CD4-positive, alpha-beta T cell treated with Interleukin-4 for 4 hours (primary cell): ENCODE results near the gene ANO6.
"Not testable (repeated sequence)": the region's sequence is repeated elsewhere in the genome, so short reads cannot be mapped to it uniquely, and the experiment has no call there.

ENCODE experiments used
- DNase-seq: peaks from one replicate; pipeline ENCODE4 v3.0.0-alpha.2; 2020

The ANO6 gene

DNA sequence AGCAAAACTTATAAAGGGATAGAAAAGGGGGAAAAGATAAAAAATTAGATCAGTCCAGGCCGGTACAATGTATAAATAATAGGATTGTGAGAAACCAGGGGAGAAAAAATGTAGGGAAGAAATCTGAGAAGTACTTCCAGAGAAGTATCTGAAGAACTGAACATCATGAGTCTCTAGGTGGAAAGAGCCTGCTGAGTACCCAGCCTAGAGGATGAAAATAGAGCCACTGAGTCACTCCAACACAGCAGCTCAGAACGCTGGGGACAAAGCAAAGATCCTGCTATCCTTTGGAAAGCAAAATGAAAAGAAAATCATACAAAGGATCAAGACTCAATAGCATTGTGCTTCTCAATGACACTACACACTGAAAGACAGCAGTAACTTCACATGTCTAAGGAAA is 138.0 kb downstream of the ANO6 start:
- DNase-seq = no peak

DNA sequence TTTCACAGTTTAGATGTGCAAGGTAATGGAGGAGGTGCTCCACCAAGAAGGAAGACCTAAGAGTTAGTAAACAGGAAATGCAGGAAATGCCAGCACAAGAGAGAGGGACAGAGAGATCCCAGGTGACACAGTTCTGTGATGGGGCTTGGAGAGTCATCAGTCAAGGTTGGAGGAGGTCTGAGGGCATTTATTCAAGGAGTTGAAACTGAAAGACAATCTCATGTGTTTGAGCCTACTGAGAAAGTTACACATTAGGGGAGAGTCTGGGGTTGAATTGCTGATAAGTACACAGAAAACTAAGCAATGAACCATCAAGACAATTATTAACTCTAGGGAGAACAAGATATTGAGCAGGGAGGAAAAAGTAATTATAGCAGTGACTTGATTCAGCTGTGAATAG is 138.5 kb downstream of the ANO6 start:
- no peak for DNase-seq

DNA sequence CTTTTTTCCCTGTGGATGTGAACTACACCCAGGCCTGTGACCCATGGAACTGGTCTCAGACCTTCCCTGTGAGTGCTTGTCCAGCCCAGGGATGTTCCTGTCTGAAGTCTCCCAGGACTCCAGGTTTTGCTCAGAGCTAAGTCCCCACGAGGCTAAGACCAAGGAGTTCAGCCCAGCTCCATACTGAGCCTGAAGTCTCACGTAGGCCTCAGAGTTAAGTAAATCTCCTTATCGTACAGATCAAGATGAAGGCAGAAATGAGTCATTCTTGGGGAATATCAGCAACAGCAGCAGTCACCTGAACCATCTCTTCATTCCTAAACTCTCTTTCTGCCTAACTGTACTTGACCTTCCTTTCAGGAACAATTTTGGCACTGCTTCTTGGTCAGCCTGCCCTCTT is 139.8 kb downstream of the ANO6 start:
- no peak for DNase-seq

- no peak for DNase-seq
Measured at GRCh38 chr12:45356822-45357538, 141.1 kb downstream of the ANO6 start.

DNA sequence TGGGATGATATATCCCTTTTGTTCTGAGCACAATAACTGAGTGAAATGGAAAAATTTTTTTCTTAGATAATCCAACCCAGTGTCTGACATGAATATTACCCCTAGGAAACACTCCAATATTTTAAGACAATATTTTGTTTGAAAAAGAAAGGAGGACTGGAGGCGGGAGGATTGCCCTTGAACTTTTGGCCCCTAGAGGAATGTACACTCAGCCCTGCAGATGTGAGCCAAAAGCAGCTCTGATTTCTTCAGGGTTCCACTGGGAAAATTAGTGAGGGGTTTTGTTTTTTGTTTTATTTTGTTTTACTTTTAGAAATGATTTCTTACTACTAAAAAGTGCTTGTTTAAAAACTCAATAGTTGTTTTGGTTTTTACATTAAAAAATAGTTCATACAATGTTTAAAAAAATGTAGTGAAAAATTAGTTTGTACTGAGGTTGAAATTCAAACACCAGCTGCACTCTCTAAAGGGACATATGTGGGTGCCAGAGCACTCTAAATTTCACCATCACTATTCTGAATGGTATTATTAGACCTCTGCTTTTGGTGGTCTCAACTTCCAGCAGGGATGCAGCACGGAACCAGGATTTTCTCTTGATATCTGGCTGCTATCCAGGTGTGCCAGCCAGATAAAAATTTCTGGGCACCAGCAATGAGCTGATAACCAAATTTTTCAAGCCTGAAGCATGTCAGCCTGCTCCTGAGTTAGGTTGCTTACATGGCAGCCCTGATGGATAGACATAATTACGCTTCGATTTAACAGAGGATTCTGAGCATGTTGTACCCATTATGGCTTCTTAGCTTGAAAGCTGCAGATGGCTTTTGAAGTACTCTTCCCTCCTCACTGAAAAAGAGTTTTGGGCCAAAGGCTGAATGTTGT is 141.9 kb downstream of the ANO6 start:
- no peak for DNase-seq

DNA sequence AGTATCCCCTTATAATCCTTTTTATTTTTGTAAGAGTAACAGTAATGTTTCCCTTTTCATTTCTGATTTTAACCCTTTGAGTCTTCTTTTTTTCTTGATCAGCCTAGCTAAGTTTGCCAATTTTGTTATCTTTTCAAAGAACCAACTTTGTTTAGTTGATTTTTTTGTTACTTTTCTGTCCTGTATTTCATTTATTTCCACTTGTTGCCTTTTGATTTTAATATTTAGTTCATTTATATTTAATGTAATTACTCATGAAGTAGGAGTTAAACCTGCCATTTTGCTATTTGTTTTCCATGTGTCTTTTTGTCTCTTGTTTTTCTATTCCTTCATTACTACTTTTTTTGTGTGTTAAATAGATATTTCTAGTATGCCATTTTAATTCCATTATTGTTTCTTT is 146.4 kb downstream of the ANO6 start:
- no peak for DNase-seq

DNA sequence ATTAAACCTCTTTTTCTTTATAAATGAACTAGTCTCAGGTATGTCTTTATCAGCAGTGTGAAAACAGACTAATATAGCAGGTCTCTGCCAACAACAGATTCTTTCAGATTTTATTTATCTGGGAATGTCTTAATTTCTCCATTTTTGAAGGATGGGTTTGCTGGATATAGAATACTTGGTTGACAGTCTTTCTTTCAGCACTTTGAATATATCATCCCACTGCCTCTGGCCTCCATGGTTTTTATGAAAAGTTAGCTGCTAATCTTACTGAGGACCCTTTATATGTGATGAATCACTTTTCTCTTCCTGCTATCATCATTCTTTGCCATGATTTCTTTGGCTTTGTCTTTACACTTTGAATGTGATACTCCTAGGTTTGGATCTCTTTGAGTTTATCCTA is 148.0 kb downstream of the ANO6 start:
- DNase-seq = no peak

GRCh38 chr12:45368841-45369489 is 153.1 kb downstream of the ANO6 start:
- no peak for DNase-seq

- DNase-seq = no peak
Measured at GRCh38 chr12:45377815-45378214, 161.9 kb downstream of the ANO6 start.

GRCh38 chr12:45379261-45379660 is 163.4 kb downstream of the ANO6 start:
- DNase-seq = no peak

DNA sequence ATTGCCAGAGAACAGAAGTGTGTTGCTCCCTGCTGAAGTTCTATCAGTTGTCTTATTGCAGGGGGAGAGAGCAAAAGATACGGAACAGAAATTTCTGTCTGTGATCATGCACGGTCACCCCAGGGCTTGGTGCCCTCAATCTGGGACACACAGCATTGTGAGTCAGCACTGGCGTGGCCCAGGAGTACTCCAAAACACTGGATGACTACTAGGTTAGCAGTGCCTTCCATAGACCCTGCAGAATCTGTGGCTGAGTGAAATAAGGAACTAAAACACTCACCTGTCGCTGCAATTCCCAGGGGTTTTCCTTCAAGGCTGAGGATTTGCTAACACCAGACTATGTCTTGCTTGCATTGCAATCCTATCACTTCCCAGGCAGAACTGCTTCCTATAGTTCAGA is 165.5 kb downstream of the ANO6 start:
- no peak for DNase-seq

DNA sequence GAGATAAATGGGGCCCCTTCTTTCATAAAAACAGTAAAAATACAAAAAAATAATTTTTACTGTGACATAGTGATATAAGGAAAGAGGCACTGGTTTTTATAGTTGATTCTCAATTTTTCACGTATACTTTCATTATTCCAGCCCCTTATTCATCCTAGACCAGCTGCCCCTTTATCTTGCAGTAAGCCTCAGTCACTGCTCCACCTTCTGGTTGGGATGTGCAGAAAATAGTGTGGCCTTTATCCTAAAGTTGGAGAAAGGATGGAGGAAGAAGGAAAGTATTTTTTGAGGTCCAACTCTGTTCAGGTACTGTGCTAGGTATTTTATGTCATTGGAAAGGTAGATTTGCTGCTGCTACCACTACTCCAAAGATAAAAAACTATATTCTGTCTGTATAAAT is 172.7 kb downstream of the ANO6 start:
- no peak for DNase-seq

- no peak for DNase-seq
Measured at GRCh38 chr12:45389426-45389825, 173.5 kb downstream of the ANO6 start.

DNA sequence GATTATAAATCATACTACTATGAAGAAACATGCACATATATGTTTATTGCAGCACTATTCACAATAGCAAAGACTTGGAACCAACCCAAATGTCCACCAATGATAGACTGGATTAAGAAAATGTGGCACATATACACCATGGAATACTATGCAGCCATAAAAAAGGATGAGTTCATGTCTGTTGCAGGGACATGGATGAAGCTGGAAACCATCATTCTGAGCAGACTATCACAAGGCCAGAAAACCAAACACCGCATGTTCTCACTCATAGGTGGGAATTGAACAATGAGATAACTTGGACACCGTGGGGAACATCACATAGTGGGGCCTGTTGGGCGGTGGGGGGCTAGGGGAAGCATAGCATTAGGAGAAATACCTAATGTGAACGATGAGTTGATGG is 181.6 kb downstream of the ANO6 start:
- DNase-seq = not testable (repeated sequence)

DNA sequence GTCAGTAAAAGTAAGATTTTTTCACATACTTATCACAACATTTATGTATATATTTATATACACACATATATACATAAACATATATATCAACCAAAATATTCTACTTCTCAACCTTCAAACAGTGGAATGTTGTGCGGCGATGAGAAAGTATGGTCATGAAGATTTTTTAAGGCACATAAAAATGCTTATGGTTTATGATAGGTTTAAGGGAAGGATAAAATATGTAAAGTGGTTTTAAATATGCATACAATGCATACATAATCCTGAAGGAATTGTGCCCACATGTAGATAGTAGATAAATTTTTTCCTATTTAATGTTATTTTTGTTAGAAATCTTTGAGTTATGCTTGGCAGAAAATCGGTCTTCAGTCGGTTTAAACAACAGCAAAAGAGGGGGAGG is 182.7 kb downstream of the ANO6 start:
- DNase-seq = no peak

DNA sequence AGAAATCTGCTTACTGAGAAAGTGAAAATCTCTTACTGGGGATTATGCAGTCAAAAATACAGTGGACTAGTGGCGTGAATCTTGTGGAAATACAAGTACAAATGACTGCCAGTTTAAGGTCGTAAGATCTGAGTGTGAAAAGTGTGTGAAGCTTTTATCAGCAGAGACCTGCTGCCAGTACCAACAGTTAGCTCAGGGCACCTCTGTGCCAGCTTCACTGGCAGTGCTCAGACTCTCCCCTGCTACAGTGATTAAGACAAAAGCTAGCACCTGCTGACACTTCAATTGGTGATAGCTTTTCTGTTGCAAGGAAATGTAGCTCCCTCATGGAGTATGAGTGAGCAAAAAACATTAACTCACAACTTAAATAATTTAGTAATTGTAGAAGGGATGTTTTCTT is 185.1 kb downstream of the ANO6 start:
- no peak for DNase-seq

DNA sequence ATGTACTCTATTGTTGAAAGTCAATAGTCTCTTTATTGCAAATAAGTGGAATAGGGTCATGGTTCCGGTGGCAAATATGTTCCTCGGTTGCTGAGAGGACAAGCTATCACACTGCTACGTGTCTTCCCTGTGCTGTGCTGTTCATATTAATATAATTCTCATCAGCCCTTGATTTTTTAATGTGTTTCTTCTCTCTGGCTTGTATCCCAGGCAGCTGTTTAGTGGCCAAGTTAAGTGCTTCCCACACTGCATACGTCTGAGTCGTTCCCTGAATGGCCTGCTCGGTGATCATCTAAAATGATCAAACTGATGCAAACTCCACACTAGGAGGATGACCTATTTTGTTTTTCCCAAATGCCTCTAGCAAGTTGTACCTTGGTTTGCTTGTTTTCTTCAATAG is 186.4 kb downstream of the ANO6 start:
- DNase-seq = no peak

DNA sequence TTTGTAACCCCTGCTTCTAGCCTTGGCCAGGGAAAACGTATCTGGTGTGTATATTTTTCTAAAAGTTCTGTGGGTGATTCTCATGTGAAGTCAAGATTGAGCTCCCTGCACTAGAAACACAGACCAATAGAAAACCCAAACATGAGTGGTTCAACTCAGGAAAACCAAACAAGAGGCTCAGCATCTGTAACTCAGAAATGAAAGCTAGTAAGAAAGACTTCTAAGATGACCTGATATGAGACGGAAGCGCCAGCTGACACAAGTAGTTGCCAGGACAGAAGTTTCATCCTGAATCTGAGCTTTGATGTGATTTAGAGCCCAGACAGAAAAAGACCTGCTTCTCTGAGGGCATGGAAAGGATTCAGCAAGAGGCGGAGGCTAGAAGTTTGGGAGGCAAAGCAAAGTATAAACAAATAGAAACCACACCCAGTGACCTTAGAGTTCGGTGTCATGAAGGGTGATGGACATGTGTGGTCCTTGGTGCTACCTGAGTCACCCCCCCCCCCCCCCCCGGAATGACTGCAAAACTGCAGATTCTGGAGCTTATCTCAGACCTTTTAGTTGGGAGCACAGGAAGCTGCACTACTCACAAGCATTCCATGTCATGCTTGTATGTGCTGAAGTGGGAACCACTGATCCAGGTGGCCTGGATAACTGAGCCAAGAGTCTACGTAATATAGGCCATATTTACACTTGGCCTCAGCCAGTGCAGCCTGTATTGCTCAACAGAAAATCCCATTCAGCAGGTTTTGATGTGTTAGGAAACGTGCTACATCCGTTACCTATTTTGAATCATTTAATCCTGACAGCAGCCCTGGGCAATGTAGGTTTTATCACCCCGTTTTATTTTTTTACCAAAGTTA is 191.3 kb downstream of the ANO6 start:
- no peak for DNase-seq

DNA sequence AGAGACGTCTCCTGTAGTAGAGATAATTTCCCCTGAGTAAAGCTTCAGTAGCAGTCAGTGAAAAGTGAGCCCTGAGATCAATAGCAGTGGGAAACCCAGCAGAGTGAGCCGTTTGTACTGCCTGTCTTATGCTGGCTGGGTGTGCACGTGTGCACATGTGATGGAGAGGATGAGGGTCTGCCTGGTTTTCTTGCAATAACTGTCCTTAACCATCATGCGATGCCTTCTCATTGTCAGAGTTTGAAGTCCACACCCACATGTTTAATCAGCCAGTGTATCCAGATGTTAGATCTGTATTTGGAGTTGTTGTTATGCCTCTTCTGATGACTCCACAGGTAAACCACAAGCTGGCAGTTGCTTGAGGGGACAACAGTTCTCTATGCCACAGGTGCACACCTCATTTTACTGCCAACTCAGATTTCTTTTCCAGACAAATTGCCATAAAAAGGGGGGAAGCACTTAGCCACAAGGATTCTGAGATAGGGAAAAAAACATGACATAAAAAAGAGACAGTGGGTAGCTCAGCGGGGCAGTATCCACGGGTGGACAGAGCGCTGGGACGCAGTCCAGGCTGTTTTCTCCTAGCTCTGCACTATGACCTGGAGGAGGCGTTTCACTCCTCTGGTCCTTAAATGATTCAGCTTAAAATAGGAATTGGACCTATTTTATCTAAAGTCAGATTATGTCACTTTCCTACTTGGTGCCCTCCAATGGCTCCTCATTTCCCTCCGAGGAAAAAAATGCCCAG is 192.3 kb downstream of the ANO6 start:
- DNase-seq = no peak

DNA sequence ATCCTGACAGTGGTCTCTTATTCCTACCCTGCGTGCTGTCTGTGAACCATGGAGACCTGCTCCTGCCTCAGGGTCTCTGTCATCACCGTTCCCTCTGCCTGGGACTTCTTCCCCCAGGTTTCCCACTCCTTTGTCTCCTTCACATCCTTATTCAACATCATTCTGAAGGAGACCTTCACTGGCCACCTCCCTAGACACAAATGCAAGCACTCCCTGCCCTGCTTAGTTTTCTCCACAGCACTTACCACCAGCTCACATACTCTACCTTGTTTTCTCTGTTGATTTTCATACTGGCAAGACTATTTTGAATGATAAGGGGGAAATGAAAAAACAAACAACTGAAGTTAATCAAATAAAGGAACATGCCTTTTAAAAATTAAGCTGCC is 192.8 kb downstream of the ANO6 start:
- DNase-seq = no peak

DNA sequence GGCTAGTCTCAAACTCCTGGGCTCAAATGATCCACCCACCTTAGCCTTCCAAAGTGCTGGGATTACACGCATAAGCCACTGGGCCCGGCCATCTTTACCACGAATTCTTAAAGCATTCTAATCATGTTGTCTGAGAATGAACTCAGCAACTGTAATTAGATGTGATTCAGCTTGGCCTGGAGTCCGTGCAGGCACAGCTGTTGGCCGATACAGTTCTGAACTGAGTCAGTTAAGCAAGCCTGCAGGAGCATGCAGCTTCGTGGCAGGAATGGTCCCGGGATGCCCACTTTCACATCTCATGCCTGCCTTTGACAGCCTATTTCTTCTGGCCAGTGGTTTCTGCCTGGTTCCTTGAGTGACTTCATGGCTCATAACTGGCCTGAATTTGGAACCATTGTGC is 194.1 kb downstream of the ANO6 start:
- no peak for DNase-seq

- no peak for DNase-seq
Measured at GRCh38 chr12:45411626-45412025, 195.7 kb downstream of the ANO6 start.
